Measurements from ENCODE around the gene MECR. TPM values are rescaled to one million over a fixed set of nuclear protein-coding genes. Genes with fewer than 3 reads are reported as not detected.

MECR gene
- total RNA-seq, 1 donor from 2014 or later, result 19.7 TPM

- no peak for DNase-seq (ENCODE audit: low read depth)
- no peak overlapping the region for H3K4me3 ChIP-seq (ENCODE audit: low read depth, low read length)
- TF ChIP-seq CTCF (conservative IDR thresholded peaks at IDR 0.05; ENCODE audit: low read depth, low read length), result no peak
Observed at GRCh38 chr1:29243023-29243870, 12.5 kb upstream of the MECR start.

- no peak overlapping the region for H3K4me3 ChIP-seq (ENCODE audit: low read depth, low read length)
- DNase-seq (ENCODE audit: low read depth), result no peak
- no peak for TF ChIP-seq CTCF (conservative IDR thresholded peaks at IDR 0.05; ENCODE audit: low read depth, low read length)
Observed at GRCh38 chr1:29240986-29241385, 10.3 kb upstream of the MECR start.

- H3K4me3 ChIP-seq (ENCODE audit: low read depth, low read length), result no peak overlapping the region
- no peak for DNase-seq (ENCODE audit: low read depth)
- TF ChIP-seq CTCF (conservative IDR thresholded peaks at IDR 0.05; ENCODE audit: low read depth, low read length), result peak; percentile 34
Observed at GRCh38 chr1:29240400-29240837, 9.7 kb upstream of the MECR start.

- TF ChIP-seq CTCF (conservative IDR thresholded peaks at IDR 0.05; ENCODE audit: low read depth, low read length), result no peak
- H3K4me3 ChIP-seq (ENCODE audit: low read depth, low read length), result no peak overlapping the region
- DNase-seq (ENCODE audit: low read depth), result no peak
Observed at GRCh38 chr1:29239142-29239541, 8.4 kb upstream of the MECR start.

- peak overlapping the region; percentile 69 for H3K4me3 ChIP-seq (ENCODE audit: low read depth, low read length)
Observed at GRCh38 chr1:29238620-29239002, 7.9 kb upstream of the MECR start.

GRCh38 chr1:29237852-29238619 is 7.3 kb upstream of the MECR start:
- DNase-seq (ENCODE audit: low read depth), result no peak
- no peak for TF ChIP-seq CTCF (conservative IDR thresholded peaks at IDR 0.05; ENCODE audit: low read depth, low read length)
- peak overlapping the region; percentile 69 for H3K4me3 ChIP-seq (ENCODE audit: low read depth, low read length)

More at GRCh38 chr1:29238620-29239002, 7.9 kb upstream of the MECR start:
- no peak for TF ChIP-seq CTCF (conservative IDR thresholded peaks at IDR 0.05; ENCODE audit: low read depth, low read length)
- DNase-seq (ENCODE audit: low read depth), result no peak
